GM23338 (cell line): ENCODE results near the gene PCDHGB3. TPM values are rescaled to one million over a fixed set of nuclear protein-coding genes. Genes with fewer than 3 reads are reported as not detected.
"Not testable (repeated sequence)": the region's sequence is repeated elsewhere in the genome, so short reads cannot be mapped to it uniquely, and the experiment has no call there.

Experiments used
- ATAC-seq: fragments of 200-7000 bp; cut with Tn5 transposase; 3 replicates; pipeline ENCODE4 v1.9.1; 2020
- DNase-seq: peaks from one replicate; pipeline ENCODE4 v3.0.0-alpha.2; 2015; ENCODE audit warnings: low spot score
- H2AFZ ChIP-seq: fragments of 200-600 bp; sonication (generic); 2 replicates; pipeline ENCODE4 v1.8.0; 2016; ENCODE audit warnings: antibody characterized with exemption, mild to moderate bottlenecking, moderate library complexity
- H3F3A ChIP-seq: fragments of 200-600 bp; sonication (generic); replicated peaks from 2 replicates; pipeline ENCODE4 v1.8.0; 2017; ENCODE audit warnings: antibody characterized with exemption, mixed run types, low read depth
- H3K27ac ChIP-seq: fragments of 200-600 bp; sonication (generic); 2 replicates; pipeline ENCODE4 v1.6.1; 2016; ENCODE audit warnings: low read depth
- H3K27me3 ChIP-seq: fragments of 200-600 bp; sonication (generic); 2 replicates; pipeline ENCODE4 v1.8.0; 2016; ENCODE audit warnings: mild to moderate bottlenecking, mixed run types, moderate library complexity; ENCODE audit not compliant: insufficient read depth
- H3K36me3 ChIP-seq: fragments of 200-600 bp; sonication (generic); 2 replicates; pipeline ENCODE4 v1.8.0; 2016; ENCODE audit warnings: mild to moderate bottlenecking; ENCODE audit not compliant: insufficient read depth
- H3K4me1 ChIP-seq: fragments of 200-600 bp; sonication (generic); 2 replicates; pipeline ENCODE4 v1.8.0; 2016; ENCODE audit warnings: mild to moderate bottlenecking, moderate library complexity; ENCODE audit not compliant: insufficient read depth
- H3K4me2 ChIP-seq: fragments of 200-600 bp; sonication (generic); 2 replicates; pipeline ENCODE4 v1.7.1; 2017; ENCODE audit warnings: mixed run types
- H3K4me3 ChIP-seq: fragments of 200-600 bp; sonication (generic); 2 replicates; pipeline ENCODE4 v1.6.1; 2016; ENCODE audit warnings: mixed run types
- H3K79me2 ChIP-seq: fragments of 200-600 bp; sonication (generic); replicated peaks from 2 replicates; pipeline ENCODE4 v1.8.0; 2017; ENCODE audit warnings: mild to moderate bottlenecking; ENCODE audit not compliant: insufficient read depth
- H3K9me2 ChIP-seq: fragments of 200-600 bp; sonication (generic); 2 replicates; pipeline ENCODE4 v1.8.0; 2017; ENCODE audit not compliant: insufficient read depth
- H4K20me1 ChIP-seq: fragments of 200-600 bp; sonication (generic); replicated peaks from 2 replicates; pipeline ENCODE4 v1.8.0; 2017; ENCODE audit warnings: mild to moderate bottlenecking; ENCODE audit not compliant: insufficient read depth
- H3K27ac Mint-ChIP-seq: 2 replicates; pipeline ENCODE4 v1.8.0; 2020; ENCODE audit warnings: inconsistent platforms, mild to moderate bottlenecking, moderate library complexity, mixed read lengths
- H3K27me3 Mint-ChIP-seq: 3 replicates; pipeline ENCODE4 v1.8.0; 2022; ENCODE audit warnings: low read depth, mild to moderate bottlenecking, moderate library complexity, mixed read lengths, inconsistent platforms; ENCODE audit not compliant: insufficient read depth, poor library complexity
- H3K36me3 Mint-ChIP-seq: 3 replicates; pipeline ENCODE4 v1.8.0; 2021; ENCODE audit warnings: low read depth, mild to moderate bottlenecking, inconsistent platforms, moderate library complexity, mixed read lengths
- H3K4me1 Mint-ChIP-seq: 3 replicates; pipeline ENCODE4 v1.8.0; 2020; ENCODE audit warnings: mild to moderate bottlenecking, inconsistent platforms, mixed read lengths
- H3K4me3 Mint-ChIP-seq: 3 replicates; pipeline ENCODE4 v1.8.0; 2021; ENCODE audit warnings: moderate library complexity, mild to moderate bottlenecking, inconsistent platforms, mixed read lengths
- H3K9me3 Mint-ChIP-seq: 3 replicates; pipeline ENCODE4 v1.8.0; 2020; ENCODE audit warnings: moderate library complexity, mild to moderate bottlenecking, inconsistent platforms, mixed read lengths
- CREB1 ChIP-seq: fragments of 250-450 bp; sonication (Bioruptor Pico); IDR thresholded peaks from 2 replicates; pipeline ENCODE4 v1.5.0; 2020; ENCODE audit warnings: low read depth, mild to moderate bottlenecking, moderate library complexity
- CTCF ChIP-seq, 2 experiments: fragments of 200-600 bp in 1 of 2; sonication (generic) in 1 of 2; conservative IDR thresholded peaks; 2 replicates each; pipeline versions ENCODE4 v1.5.1 to v1.6.1; 2016 to 2017; ENCODE audit warnings: antibody characterized with exemption in 2 of 2, low read depth in 2 of 2, mild to moderate bottlenecking in 2 of 2, moderate library complexity in 1 of 2
- REST ChIP-seq: IDR thresholded peaks from one replicate; pipeline ENCODE4 v1.6.1; 2018; ENCODE audit warnings: antibody characterized with exemption; ENCODE audit not compliant: unreplicated experiment
- polyA plus RNA-seq: library from polyadenylated mRNA; unstranded; fragments of >200 nt; fragmentation: Nextera tagmentation; extraction: Ambion mirVana; gene quantifications from 2 replicates; pipeline ENCODE4 v1.2.1, GENCODE V29; 2016
- total RNA-seq: library from RNA; depleted of rRNA; stranded (reverse); fragments of >200 nt; shearing (Covaris generic); gene quantifications from 2 replicates; pipeline ENCODE4 v1.2.3, GENCODE V29; 2014

The PCDHGB3 gene
- total and polyA plus RNA-seq, 2 experiments from 2014 or later, result 0.24 to 5.8 TPM

GRCh38 chr5:141414548-141415274 lies 44.7 kb downstream of the PCDHGB3 start:
- Mint-ChIP-seq H3K9me3 (peaks cover 51% of the 10 kb centered on the region), H3K4me1 (peaks cover 14% of the 10 kb centered on the region), H3K36me3 (peaks cover 55% of the 10 kb centered on the region), H3K27me3 (peaks cover 26% of the 10 kb centered on the region), H3K4me3 (peak overlapping the region; percentile 11; the same call in 2 of the 3 replicates)
- H3F3A ChIP-seq, H3K9me2 ChIP-seq, H3K4me2 ChIP-seq, H3K27me3 ChIP-seq, H3K4me1 ChIP-seq, ATAC-seq, DNase-seq, H3K27ac ChIP-seq, H2AFZ ChIP-seq, H3K4me3 ChIP-seq, H3K79me2 ChIP-seq, H4K20me1 ChIP-seq, H3K27ac Mint-ChIP-seq, H3K36me3 ChIP-seq: not testable (repeated sequence)
- peak; percentile 39 for TF ChIP-seq REST

- H3K27ac ChIP-seq, H3K79me2 ChIP-seq, H3K4me3 Mint-ChIP-seq, DNase-seq, H4K20me1 ChIP-seq, H3K9me2 ChIP-seq, ATAC-seq, H3K27ac Mint-ChIP-seq, H3K4me1 ChIP-seq, H3K4me2 ChIP-seq, H3F3A ChIP-seq, H2AFZ ChIP-seq, H3K4me3 ChIP-seq, H3K27me3 ChIP-seq, H3K36me3 ChIP-seq: not testable (repeated sequence)
- Mint-ChIP-seq H3K27me3 (peaks cover 25% of the 10 kb centered on the region), H3K4me1 (peaks cover 17% of the 10 kb centered on the region), H3K9me3 (peaks cover 55% of the 10 kb centered on the region), H3K36me3 (peaks cover 58% of the 10 kb centered on the region)
These were observed 45.2 kb downstream of the PCDHGB3 start for GRCh38 chr5:141415275-141415618.

- not testable (repeated sequence) for H3K27ac ChIP-seq, H2AFZ ChIP-seq, H3K36me3 ChIP-seq, H3K4me1 ChIP-seq, H3K9me2 ChIP-seq, H3K79me2 ChIP-seq, H3F3A ChIP-seq, H4K20me1 ChIP-seq
- peak within 1 kb of the TSS; percentile 59 for H3K4me3 ChIP-seq
- Mint-ChIP-seq H3K36me3 (peaks cover 79% of the 10 kb centered on the region), H3K27me3 (peaks cover 35% of the 10 kb centered on the region), H3K4me1 (peaks cover 17% of the 10 kb centered on the region), H3K9me3 (peaks cover 77% of the 10 kb centered on the region), H3K27ac (peak within 1 kb of the TSS; percentile 56; the same call in 1 of the 2 replicates), H3K4me3 (peak within 1 kb of the TSS; percentile 85)
- DNase-seq, result peak; percentile 94
- peak; percentile 84 for ATAC-seq
- peak within 1 kb of the TSS; percentile 81 for H3K4me2 ChIP-seq
- TF ChIP-seq CREB1 (CRISPR knock-in tag) (0 out of 2 replicates have a peak, but pooled peaks have one; percentile 62), CTCF (conservative IDR thresholded peaks at IDR 0.05; ENCODE audit: low read depth in 2 of 2) (peak; percentile 74 to 79)
- H3K27me3 ChIP-seq, result peaks cover 20% of the 10 kb centered on the region
These were observed 47.6 kb downstream of the PCDHGB3 start, which contains the start of gene PCDHGB7 for GRCh38 chr5:141417494-141418172. Gene PCDHGB7 (plus strand): TSS chr5:141417677. CDS start chr5:141417860, 183 bp downstream.
